K562 (cell line): Measurements from ENCODE around the gene CTCF. TPM values are rescaled to one million over a fixed set of nuclear protein-coding genes. Genes with fewer than 3 reads are reported as not detected.

ENCODE experiments used
- BDP1 ChIP-seq: IDR thresholded peaks from 3 replicates; pipeline ENCODE4 v1.6.1; 2011; ENCODE audit not compliant: insufficient read length, insufficient read depth
- CAMTA2 ChIP-seq: fragments of 250-450 bp; sonication (Bioruptor Pico); conservative IDR thresholded peaks from 2 replicates; pipeline ENCODE4 v1.5.1; 2022
- CBX2 ChIP-seq: fragments of 200-600 bp; sonication (generic); IDR thresholded peaks from one replicate; pipeline ENCODE4 v1.6.1; 2012; ENCODE audit warnings: mild to moderate bottlenecking, low read length, inconsistent platforms; ENCODE audit not compliant: insufficient read depth, poor library complexity, severe bottlenecking
- CC2D1A ChIP-seq: fragments of 450-650 bp; IDR thresholded peaks from 2 replicates; pipeline ENCODE4 v1.6.1; 2017; ENCODE audit warnings: mild to moderate bottlenecking
- CEBPB ChIP-seq: fragments of 450-650 bp; IDR thresholded peaks from 2 replicates; pipeline ENCODE4 v1.6.1; 2016; ENCODE audit warnings: missing genetic modification characterization, missing compliant biosample characterization
- CEBPG ChIP-seq, 3 experiments: fragments of 200-800 bp in 1 of 3; sonication (Bioruptor generic) in 1 of 3; sonication (generic) in 1 of 3; formaldehyde crosslinking in 1 of 3; IDR thresholded peaks in 2 of 3; conservative IDR thresholded peaks in 1 of 3; 2 replicates each; pipeline versions ENCODE4 v1.6.1 to v1.8.0; 2016 to 2022; ENCODE audit warnings: missing compliant biosample characterization in 2 of 3, missing genetic modification characterization in 2 of 3, mild to moderate bottlenecking in 1 of 3, missing genetic modification reagents in 1 of 3
- CEBPZ ChIP-seq: fragments of 150-350 bp; IDR thresholded peaks from 2 replicates; pipeline ENCODE4 v1.6.1; 2014; ENCODE audit warnings: low read depth, mild to moderate bottlenecking, low read length, borderline replicate concordance
- HDAC2 ChIP-seq: fragments of 450-650 bp; IDR thresholded peaks from 2 replicates; pipeline ENCODE4 v1.6.1; 2016; ENCODE audit warnings: mild to moderate bottlenecking
- MXI1 ChIP-seq: IDR thresholded peaks from 2 replicates; pipeline ENCODE4 v1.6.1; 2011; ENCODE audit warnings: low read depth, mild to moderate bottlenecking, improper control_type of control experiment, low read length
- PTRF ChIP-seq: fragments of 450-650 bp; IDR thresholded peaks from 2 replicates; pipeline ENCODE4 v1.6.1; 2016; ENCODE audit warnings: mild to moderate bottlenecking, missing genetic modification characterization, missing compliant biosample characterization
- RBM14 ChIP-seq: fragments of 200-400 bp; formaldehyde crosslinking; IDR thresholded peaks from 2 replicates; pipeline ENCODE4 v1.6.1; 2018; ENCODE audit warnings: low read depth, mild to moderate bottlenecking, low read length, moderate library complexity, borderline replicate concordance; ENCODE audit not compliant: insufficient read depth
- RBM15 ChIP-seq: fragments of 200-400 bp; formaldehyde crosslinking; IDR thresholded peaks from 2 replicates; pipeline ENCODE4 v1.6.1; 2018; ENCODE audit warnings: mild to moderate bottlenecking, low read length, moderate library complexity; ENCODE audit not compliant: insufficient read depth
- SMAD3 ChIP-seq: fragments of 450-650 bp; formaldehyde crosslinking; conservative IDR thresholded peaks from 2 replicates; pipeline ENCODE4 v1.4.0; 2020; ENCODE audit warnings: mild to moderate bottlenecking
- THRB ChIP-seq: fragments of 450-650 bp; formaldehyde crosslinking; conservative IDR thresholded peaks from 2 replicates; pipeline ENCODE4 v1.4.0; 2022; ENCODE audit warnings: mild to moderate bottlenecking, missing genetic modification characterization
- ZBTB49 ChIP-seq: sonication (generic); formaldehyde crosslinking; IDR thresholded peaks from 2 replicates; pipeline ENCODE4 v1.8.0; 2022; ENCODE audit warnings: missing genetic modification reagents, mild to moderate bottlenecking, borderline replicate concordance
- ZNF197 ChIP-seq: fragments of 200-800 bp; sonication (Bioruptor generic); IDR thresholded peaks from 2 replicates; pipeline ENCODE4 v1.6.1; 2016; ENCODE audit warnings: low read depth, missing genetic modification characterization, missing compliant biosample characterization
- ZNF217 ChIP-seq: sonication (generic); formaldehyde crosslinking; IDR thresholded peaks from 2 replicates; pipeline ENCODE4 v1.8.0; 2022; ENCODE audit warnings: mild to moderate bottlenecking, missing genetic modification reagents
- ZNF277 ChIP-seq: fragments of 250-450 bp; sonication (Bioruptor Pico); IDR thresholded peaks from 2 replicates; pipeline ENCODE4 v1.8.0; 2022; ENCODE audit warnings: inconsistent platforms, mild to moderate bottlenecking, moderate library complexity, borderline replicate concordance
- ZNF445 ChIP-seq: fragments of 250-450 bp; sonication (Bioruptor Pico); IDR thresholded peaks from 2 replicates; pipeline ENCODE4 v1.4.0; 2020; ENCODE audit warnings: low read depth, mild to moderate bottlenecking, moderate library complexity
- ZNF699 ChIP-seq: fragments of 250-450 bp; sonication (Bioruptor Pico); IDR thresholded peaks from 2 replicates; pipeline ENCODE4 v1.8.0; 2021; ENCODE audit warnings: mild to moderate bottlenecking, moderate library complexity; ENCODE audit not compliant: insufficient replicate concordance
- polyA plus RNA-seq, 8 experiments: library from polyadenylated mRNA; depleted of rRNA in 4 of 8; stranded (reverse) in 5 of 8; unstranded in 3 of 8; fragments of >200 nt; fragmentation: Nextera tagmentation in 2 of 8; fragmentation: Illumina TruSeq in 1 of 8; extraction: Ambion mirVana in 2 of 8; extraction: Trizol in 1 of 8; gene quantifications; 2 replicates each; pipeline versions ENCODE4 v1.2.1 to v1.2.3, GENCODE V29; 2011 to 2014; ENCODE audit warnings: inconsistent platforms in 1 of 8, missing spikeins in 1 of 8
- total RNA-seq, 7 experiments: library from RNA; depleted of rRNA in 6 of 7; stranded (reverse); fragments of >200 nt in 6 of 7; fragmentation: Illumina TruSeq in 2 of 7; extraction: Trizol in 2 of 7; gene quantifications; 2 replicates each; pipeline versions ENCODE4 v1.2.1 to v1.2.3, GENCODE V29; 2011 to 2021; ENCODE audit warnings: low replicate concordance in 1 of 7

The CTCF gene
- total and polyA plus RNA-seq, 9 of the 15 experiments (the other 6 are each of a cell fraction or from before 2014, with no cell fraction given) = 7.8 to 49.2 (median 33.9) TPM

- TF ChIP-seq ZBTB49 (CRISPR knock-in tag) (no peak), ZNF699 (CRISPR knock-in tag) (no peak), CEBPZ (no peak), ZNF277 (CRISPR knock-in tag) (no peak), MXI1 (no peak), CEBPG (CRISPR knock-in tag; IDR thresholded peaks at IDR 0.05) (no peak), CEBPG (tag; conservative IDR thresholded peaks at IDR 0.05 in 1 of 2, IDR thresholded peaks at IDR 0.05 in 1 of 2) (no peak), PTRF (tag) (no peak), HDAC2 (no peak), ZNF197 (CRISPR knock-in tag) (no peak), RBM15 (no peak), CEBPB (no peak), BDP1 (no peak), SMAD3 (CRISPR knock-in tag) (no peak), CC2D1A (no peak), ZNF217 (CRISPR knock-in tag) (no peak), THRB (CRISPR knock-in tag) (no peak), CBX2 (no peak), CAMTA2 (CRISPR knock-in tag) (no peak), ZNF445 (CRISPR knock-in tag) (no peak), RBM14 (no peak)
Measured at GRCh38 chr16:67562526-67562917, at the start of gene CTCF (continued).
